ENCODE measurements around the gene HIVEP3.

HIVEP3 gene

DNA sequence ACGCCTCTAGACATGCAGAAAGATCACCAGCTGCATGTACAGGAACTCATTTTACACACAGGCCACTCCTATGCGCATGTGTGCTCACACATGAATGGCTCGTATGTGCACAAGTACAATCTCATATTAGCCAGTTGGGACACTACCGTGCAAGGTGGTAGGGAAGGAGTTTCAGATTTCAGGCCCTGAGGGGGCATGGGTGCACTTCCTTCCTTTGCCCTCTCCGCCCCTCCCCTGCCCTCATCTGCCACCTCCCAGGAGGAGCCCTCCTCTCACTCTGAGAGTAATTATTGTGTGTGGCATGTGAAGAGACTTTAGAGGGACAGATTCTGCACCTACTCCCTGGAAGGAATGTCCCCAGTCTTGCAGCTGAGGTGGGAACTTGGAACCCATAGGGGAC is 449.0 kb downstream of the HIVEP3 start:
- Histone ChIP-seq H3K9me2 (replicated peaks; ENCODE audit: low read depth, low read length) (no peaks in the 10 kb centered on the region), H4K20me1 (ENCODE audit: insufficient read depth, low read length, poor library complexity, severe bottlenecking) (no peaks in the 10 kb centered on the region), H3F3A (ENCODE audit: low read depth) (no peaks in the 10 kb centered on the region), H3K4me3 (ENCODE audit: low read length, poor library complexity, severe bottlenecking) (no peak overlapping the region), H3K36me3 (ENCODE audit: insufficient read depth, low read length) (no peaks in the 10 kb centered on the region), H3K4me2 (ENCODE audit: low read depth, low read length, poor library complexity, severe bottlenecking) (peak overlapping the region; percentile 19), H3K4me1 (ENCODE audit: insufficient read depth, low read length, poor library complexity, severe bottlenecking) (peaks cover 12% of the 10 kb centered on the region), H3K9me3 (ENCODE audit: insufficient read depth, low read depth, low read length) (no peaks in the 10 kb centered on the region), H3K79me2 (ENCODE audit: insufficient read depth, low read length) (no peaks in the 10 kb centered on the region), H3K9ac (ENCODE audit: low read depth, low read length, poor library complexity, severe bottlenecking) (peak overlapping the region; percentile 10), H3K27me3 (ENCODE audit: insufficient read depth, low read length, poor library complexity, severe bottlenecking) (no peaks in the 10 kb centered on the region), H2AFZ (ENCODE audit: low read length) (peak overlapping the region; percentile 48)
- TF ChIP-seq, protein P1, sequence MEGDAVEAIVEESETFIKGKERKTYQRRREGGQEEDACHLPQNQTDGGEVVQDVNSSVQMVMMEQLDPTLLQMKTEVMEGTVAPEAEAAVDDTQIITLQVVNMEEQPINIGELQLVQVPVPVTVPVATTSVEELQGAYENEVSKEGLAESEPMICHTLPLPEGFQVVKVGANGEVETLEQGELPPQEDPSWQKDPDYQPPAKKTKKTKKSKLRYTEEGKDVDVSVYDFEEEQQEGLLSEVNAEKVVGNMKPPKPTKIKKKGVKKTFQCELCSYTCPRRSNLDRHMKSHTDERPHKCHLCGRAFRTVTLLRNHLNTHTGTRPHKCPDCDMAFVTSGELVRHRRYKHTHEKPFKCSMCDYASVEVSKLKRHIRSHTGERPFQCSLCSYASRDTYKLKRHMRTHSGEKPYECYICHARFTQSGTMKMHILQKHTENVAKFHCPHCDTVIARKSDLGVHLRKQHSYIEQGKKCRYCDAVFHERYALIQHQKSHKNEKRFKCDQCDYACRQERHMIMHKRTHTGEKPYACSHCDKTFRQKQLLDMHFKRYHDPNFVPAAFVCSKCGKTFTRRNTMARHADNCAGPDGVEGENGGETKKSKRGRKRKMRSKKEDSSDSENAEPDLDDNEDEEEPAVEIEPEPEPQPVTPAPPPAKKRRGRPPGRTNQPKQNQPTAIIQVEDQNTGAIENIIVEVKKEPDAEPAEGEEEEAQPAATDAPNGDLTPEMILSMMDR (conservative IDR thresholded peaks at IDR 0.05; ENCODE audit: low read length) = no peak
- TF ChIP-seq EZH2phosphoT487 (IDR thresholded peaks at IDR 0.05; ENCODE audit: borderline replicate concordance) = no peak

DNA sequence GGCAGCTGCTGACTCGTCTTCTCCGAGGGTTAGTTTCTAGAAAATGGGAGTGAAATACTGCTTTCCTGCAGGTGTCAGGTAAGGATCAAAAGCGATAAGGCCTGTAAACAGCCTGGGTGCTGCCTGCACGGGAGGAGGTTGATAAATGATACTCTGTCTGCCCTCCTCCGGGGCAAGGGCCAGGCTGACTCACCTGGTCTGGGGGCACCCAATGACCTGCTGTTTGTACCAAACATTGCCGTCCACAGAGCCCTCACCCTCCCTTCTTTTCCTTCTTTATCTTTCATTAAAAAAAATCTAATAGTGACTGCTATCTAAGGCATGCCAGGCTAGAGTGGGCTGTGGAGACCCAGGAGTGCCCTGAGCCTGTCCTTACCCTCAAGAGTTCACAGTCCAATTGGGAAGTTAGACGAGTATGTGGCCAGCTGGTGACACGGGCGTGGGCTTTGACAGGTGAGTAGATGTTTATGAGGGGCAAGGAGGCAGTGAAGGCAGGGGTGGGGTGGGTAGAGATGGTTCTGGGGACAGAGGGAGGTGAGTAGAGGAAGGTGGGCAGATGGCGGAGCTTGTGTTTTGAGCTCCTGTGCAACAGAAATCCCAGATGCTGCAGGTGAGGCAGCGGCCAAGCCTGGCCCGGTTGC is 450.5 kb downstream of the HIVEP3 start:
- H3K27me3 ChIP-seq (ENCODE audit: insufficient read depth, low read length, poor library complexity, severe bottlenecking) = no peaks in the 10 kb centered on the region
- TF ChIP-seq, protein P1 (conservative IDR thresholded peaks at IDR 0.05; ENCODE audit: low read length) = no peak
- no peak for TF ChIP-seq EZH2phosphoT487 (IDR thresholded peaks at IDR 0.05; ENCODE audit: borderline replicate concordance)
- H3F3A ChIP-seq (ENCODE audit: low read depth) = no peaks in the 10 kb centered on the region
- no peaks in the 10 kb centered on the region for H4K20me1 ChIP-seq (ENCODE audit: insufficient read depth, low read length, poor library complexity, severe bottlenecking)
- no peaks in the 10 kb centered on the region for H3K9me3 ChIP-seq (ENCODE audit: insufficient read depth, low read depth, low read length)
- H3K36me3 ChIP-seq (ENCODE audit: insufficient read depth, low read length) = no peaks in the 10 kb centered on the region
- H3K4me2 ChIP-seq (ENCODE audit: low read depth, low read length, poor library complexity, severe bottlenecking) = no peak overlapping the region
- H3K79me2 ChIP-seq (ENCODE audit: insufficient read depth, low read length) = no peaks in the 10 kb centered on the region
- no peak overlapping the region for H3K9ac ChIP-seq (ENCODE audit: low read depth, low read length, poor library complexity, severe bottlenecking)
- peaks cover 12% of the 10 kb centered on the region for H3K4me1 ChIP-seq (ENCODE audit: insufficient read depth, low read length, poor library complexity, severe bottlenecking)
- H2AFZ ChIP-seq (ENCODE audit: low read length) = no peak overlapping the region
- H3K9me2 ChIP-seq (replicated peaks; ENCODE audit: low read depth, low read length) = no peaks in the 10 kb centered on the region
- no peak overlapping the region for H3K4me3 ChIP-seq (ENCODE audit: low read length, poor library complexity, severe bottlenecking)

DNA sequence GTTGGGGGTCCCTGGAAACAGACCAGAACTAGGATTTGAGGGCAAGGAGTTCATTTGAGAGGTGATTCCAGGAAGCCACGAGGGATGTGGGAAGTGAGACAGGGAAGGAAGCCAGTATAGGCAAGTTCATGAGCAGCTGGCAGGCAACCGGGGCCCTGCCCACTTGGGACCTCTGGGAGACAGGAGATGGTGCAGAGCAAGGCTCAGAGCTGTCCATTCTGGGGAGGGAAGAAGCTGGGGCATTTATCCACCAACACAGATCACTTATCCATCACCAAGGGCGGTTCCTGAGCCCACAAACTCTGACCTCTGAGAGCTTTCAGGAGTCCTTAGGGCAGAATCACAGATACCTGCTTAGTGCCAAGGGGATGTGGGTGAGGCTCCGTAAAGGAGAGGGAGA is 451.0 kb downstream of the HIVEP3 start:
- Histone ChIP-seq H4K20me1 (ENCODE audit: insufficient read depth, low read length, poor library complexity, severe bottlenecking) (no peaks in the 10 kb centered on the region), H3K27me3 (ENCODE audit: insufficient read depth, low read length, poor library complexity, severe bottlenecking) (no peaks in the 10 kb centered on the region), H2AFZ (ENCODE audit: low read length) (no peak overlapping the region), H3K4me2 (ENCODE audit: low read depth, low read length, poor library complexity, severe bottlenecking) (no peak overlapping the region), H3K9me2 (replicated peaks; ENCODE audit: low read depth, low read length) (no peaks in the 10 kb centered on the region), H3K9me3 (ENCODE audit: insufficient read depth, low read depth, low read length) (no peaks in the 10 kb centered on the region), H3K4me1 (ENCODE audit: insufficient read depth, low read length, poor library complexity, severe bottlenecking) (peaks cover 12% of the 10 kb centered on the region), H3K36me3 (ENCODE audit: insufficient read depth, low read length) (no peaks in the 10 kb centered on the region), H3K79me2 (ENCODE audit: insufficient read depth, low read length) (no peaks in the 10 kb centered on the region), H3K9ac (ENCODE audit: low read depth, low read length, poor library complexity, severe bottlenecking) (no peak overlapping the region), H3F3A (ENCODE audit: low read depth) (no peaks in the 10 kb centered on the region), H3K4me3 (ENCODE audit: low read length, poor library complexity, severe bottlenecking) (no peak overlapping the region)
- no peak for TF ChIP-seq EZH2phosphoT487 (IDR thresholded peaks at IDR 0.05; ENCODE audit: borderline replicate concordance)
- TF ChIP-seq, protein P1 (conservative IDR thresholded peaks at IDR 0.05; ENCODE audit: low read length) = no peak

All from Loucy (cell line).